H54 (cell line): ENCODE measurements around the gene KCNN1.

Source experiments
- DNase-seq: peaks from one replicate; pipeline ENCODE4 v3.0.0; 2011; ENCODE audit warnings: low spot score, mixed read lengths; ENCODE audit not compliant: insufficient read length
- FAIRE-seq: peaks from 3 replicates; lab custom pipeline; 2011; peaks lifted over from hg19 to GRCh38; lab: Jason Lieb, UNC
- POLR2A ChIP-seq: IDR thresholded peaks from 2 replicates; pipeline ENCODE4 v1.6.1; 2011; ENCODE audit warnings: low read depth, mild to moderate bottlenecking, low read length

KCNN1 gene

GRCh38 chr19:17938092-17938845, 28.6 kb upstream of the KCNN1 start:
- peak; percentile 93 for DNase-seq
- no peak for TF ChIP-seq POLR2A
- peak; percentile 84 for FAIRE-seq

- no peak for DNase-seq
- no peak for FAIRE-seq
These were observed 24.7 kb upstream of the KCNN1 start for GRCh38 chr19:17942181-17942580.

DNA sequence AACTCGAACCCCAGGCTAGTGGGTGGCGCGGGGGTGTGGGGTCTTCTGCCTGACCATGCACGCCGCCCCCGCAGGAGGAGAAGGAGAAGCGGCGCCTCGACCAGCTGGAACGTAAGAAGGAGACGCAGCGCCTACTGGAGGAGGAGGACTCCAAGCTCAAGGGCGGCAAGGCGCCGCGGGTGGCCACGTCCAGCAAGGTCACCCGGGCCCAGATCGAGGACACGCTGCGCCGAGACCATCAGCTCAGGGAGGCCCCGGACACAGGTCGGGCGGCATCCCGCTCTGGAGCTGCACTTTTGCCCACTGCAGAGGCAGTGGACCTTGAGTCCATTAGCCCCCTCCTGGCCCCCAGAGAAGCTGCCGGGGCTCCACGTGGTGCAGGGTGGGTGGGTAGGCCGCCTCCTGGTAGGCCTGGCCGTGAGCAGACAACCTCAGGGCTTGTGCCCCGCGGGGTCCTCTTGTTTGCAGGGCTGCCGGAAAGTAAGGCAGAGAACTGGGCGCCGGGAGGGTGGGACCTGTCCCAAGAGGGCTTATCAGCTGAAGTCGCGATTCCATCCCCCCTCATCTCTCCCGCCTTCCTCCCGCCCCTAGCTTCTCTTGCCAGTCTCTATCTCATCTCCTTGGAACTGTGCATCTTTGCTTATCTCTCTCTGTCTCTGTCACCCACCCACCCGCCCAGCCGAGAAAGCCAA, 24.2 kb upstream of the KCNN1 start:
- FAIRE-seq (no peak), DNase-seq (no peak)
- TF ChIP-seq POLR2A: no peak

More at GRCh38 chr19:17942181-17942580, 24.7 kb upstream of the KCNN1 start:
- no peak for TF ChIP-seq POLR2A

- DNase-seq (no peak), FAIRE-seq (no peak)
- no peak for TF ChIP-seq POLR2A
These were observed 23.4 kb upstream of the KCNN1 start for GRCh38 chr19:17943274-17944221.

GRCh38 chr19:17944301-17944700, 22.6 kb upstream of the KCNN1 start:
- FAIRE-seq (peak; percentile 99), DNase-seq (peak; percentile 94)
- TF ChIP-seq POLR2A: no peak

- FAIRE-seq (no peak), DNase-seq (peak; percentile 57)
- no peak for TF ChIP-seq POLR2A
These were observed 19.7 kb upstream of the KCNN1 start for GRCh38 chr19:17946965-17947784.

DNA sequence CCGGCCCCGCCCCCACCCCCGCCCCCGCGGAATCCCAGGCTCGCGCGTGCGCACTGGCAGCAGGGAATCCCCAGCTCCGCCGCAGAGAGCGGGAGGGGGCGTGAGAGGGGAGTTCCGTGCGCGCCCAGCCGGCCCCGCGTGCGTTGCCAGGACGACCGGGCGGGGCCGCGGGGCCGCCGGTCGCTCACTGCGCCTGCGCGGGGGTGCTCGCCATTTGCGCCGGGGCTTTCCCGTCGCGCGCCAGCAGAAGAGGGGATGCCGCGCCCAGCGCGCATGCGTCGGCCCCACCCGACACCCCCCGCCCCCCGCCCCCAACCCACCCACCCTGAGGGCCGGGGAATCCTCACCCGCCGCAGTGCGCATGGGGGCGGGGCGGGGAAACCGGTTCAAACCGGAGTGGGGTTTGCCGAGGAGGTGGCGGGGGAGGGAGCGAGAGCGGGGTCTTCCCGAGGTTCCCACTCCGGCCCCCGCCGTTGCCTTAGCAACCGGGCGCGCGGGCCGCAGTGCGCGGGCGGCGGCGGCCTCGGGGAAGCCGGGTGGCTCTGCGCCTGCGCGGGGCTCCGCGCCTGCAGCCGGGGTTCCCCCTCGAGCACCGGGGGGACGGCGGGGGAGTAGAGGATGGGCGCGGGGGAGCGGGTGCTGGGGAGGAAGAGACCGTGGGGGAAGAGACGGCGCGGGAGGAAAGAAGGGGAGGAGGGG, 18.9 kb upstream of the KCNN1 start:
- no peak for TF ChIP-seq POLR2A
- DNase-seq: peak; percentile 98
- FAIRE-seq: no peak

DNA sequence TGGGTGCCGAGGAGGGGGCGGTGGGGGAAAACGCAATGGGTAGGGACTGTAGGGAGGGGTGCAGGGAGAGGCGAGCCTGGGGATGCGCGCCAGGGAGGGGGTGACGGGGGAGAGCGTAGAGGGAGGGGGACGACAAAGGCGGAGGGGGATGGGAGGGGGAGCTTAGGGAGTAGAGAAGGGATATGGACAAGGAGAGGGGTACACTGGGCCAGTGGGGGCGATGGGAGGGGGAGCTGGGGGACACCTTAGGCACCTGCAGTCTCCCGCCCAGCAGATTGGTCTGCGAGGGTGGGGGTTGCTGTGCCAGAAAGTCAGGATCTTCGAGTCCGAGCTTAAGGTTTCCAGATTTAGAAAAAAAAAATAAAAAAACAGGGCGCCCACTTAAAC, 18.4 kb upstream of the KCNN1 start:
- no peak for TF ChIP-seq POLR2A
- DNase-seq (no peak), FAIRE-seq (no peak)

DNA sequence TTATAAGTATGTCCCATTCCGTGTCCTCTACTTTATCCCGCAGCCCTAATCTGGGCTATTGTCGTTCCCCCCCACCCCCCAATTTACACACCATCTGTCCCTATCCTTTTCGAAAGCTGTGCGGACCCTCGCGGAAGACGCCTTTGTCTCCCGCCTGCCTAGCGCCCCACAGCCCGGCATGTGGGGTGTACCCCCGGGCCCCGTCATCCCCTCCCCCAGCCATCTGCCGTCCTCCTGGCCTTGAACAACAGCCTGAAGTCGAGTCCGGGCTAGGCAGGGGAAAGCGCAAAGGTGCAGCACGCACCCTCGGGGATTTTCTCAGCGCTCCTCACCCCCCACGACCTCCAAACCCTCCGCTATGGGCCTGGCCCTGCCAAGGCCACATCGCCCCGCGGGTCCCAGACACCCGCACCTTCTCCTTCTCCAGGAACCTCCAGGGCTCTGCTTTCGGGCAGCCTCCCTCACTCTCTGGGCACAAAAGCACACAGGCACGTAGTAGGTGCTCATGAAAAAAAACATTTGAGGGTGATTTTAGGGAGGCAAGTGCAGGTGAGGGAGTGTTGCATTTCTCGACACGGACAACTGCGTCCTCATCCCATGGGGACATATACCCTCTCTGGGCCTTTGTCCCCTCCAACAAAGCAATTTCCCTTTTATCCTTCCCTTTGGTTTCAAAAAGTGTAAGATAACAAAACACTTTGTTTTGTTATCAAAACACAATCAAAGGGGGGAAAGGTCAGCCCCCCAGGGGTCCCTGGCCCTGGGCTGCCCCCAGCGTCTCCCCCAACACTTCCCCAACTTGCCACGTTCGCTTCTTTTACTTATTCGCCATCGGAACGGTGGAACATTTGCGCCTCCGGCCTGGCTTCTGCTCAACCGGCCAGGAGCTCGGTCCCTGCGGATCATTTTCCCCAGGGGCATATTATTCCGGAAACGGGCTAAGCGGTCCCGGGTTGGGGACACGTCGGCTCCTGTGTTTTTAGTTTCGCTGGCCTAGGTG, 17.7 kb upstream of the KCNN1 start:
- no peak for FAIRE-seq
- no peak for TF ChIP-seq POLR2A
- DNase-seq: no peak

- FAIRE-seq (no peak), DNase-seq (peak; percentile 30)
- no peak for TF ChIP-seq POLR2A
These were observed 17.0 kb upstream of the KCNN1 start for GRCh38 chr19:17949956-17950309.
